Skin epidermis (tissue), 12 donors: ENCODE results near the gene KIF2C.
A peak's percentile ranks its signal among the peaks of the same experiment; 100 is the strongest.
"Not testable (repeated sequence)": the region's sequence is repeated elsewhere in the genome, so short reads cannot be mapped to it uniquely, and the experiment has no call there.

Source experiments
- H3K27ac ChIP-seq, 21 experiments: fragments of 200-600 bp; sonication (generic) in 11 of 21; one replicate each; pipeline ENCODE4 v1.5.0; 2020; ENCODE audit warnings: mild to moderate bottlenecking in 3 of 21, inconsistent platforms in 2 of 21, moderate library complexity in 2 of 21
- H3K4me3 ChIP-seq, 7 experiments: fragments of 200-600 bp; sonication (generic) in 2 of 7; one replicate each; pipeline ENCODE4 v1.5.0; 2020; ENCODE audit warnings: inconsistent platforms in 2 of 7, mild to moderate bottlenecking in 2 of 7, moderate library complexity in 1 of 7

The KIF2C gene

GRCh38 chr1:44786841-44787426, 47.3 kb downstream of the KIF2C start:
- Histone ChIP-seq H3K27ac (peak overlapping the region in 7 of 21 experiments; percentile 9 to 78 (median 53)), H3K4me3 (peak overlapping the region in 1 of 7 experiments; percentile 39)

GRCh38 chr1:44787506-44787905, 47.9 kb downstream of the KIF2C start:
- Histone ChIP-seq H3K4me3 (no peak overlapping the region), H3K27ac (no peak overlapping the region)

DNA sequence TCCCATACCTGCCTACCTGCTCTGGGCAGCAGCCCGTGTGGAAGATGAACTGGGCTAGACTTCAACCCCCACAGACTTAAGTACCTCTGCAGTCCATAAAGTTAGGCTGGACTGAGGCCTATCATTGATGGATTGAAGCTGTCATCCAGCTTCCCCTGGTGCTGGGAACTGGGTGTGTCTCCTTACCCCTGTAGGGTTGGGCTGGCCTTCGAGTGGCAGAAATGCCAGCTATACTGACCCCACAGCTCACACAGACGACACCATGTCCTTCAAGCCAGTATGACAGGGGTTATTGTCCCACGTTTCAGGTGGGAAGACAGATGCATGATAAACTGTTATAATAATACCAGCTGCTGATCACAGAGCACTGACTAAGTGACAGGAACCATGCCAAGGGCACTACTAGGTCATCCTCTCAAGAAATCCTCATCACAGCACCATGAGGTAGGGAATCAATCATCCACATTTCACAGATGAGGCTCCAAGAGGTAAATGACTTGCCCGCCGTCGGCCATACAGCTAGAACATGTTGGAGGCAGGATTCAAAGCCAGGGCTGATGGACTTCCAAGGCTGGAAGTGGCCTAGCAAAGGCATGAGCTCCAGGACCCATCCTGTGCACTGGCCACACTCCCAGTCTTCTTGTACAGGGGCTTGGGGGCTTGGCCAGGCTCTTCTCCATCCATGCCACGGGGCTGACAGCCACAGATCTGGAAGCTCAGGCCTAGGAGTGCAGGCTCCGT, 48.7 kb downstream of the KIF2C start, which contains the start of gene BEST4:
TSS of gene BEST4 (minus strand) at position 51 of the 741 bp plus-strand sequence. CDS start 465 bp downstream, outside the sequence.
- no peak within 1 kb of the TSS for H3K4me3 ChIP-seq
- peak within 1 kb of the TSS in 1 of 21 experiments; percentile 75 for H3K27ac ChIP-seq

- peak overlapping the region in 2 of 21 experiments; percentile 11 to 62 for H3K27ac ChIP-seq
- H3K4me3 ChIP-seq, result no peak overlapping the region
Measured at GRCh38 chr1:44790968-44791801, 51.5 kb downstream of the KIF2C start.

DNA sequence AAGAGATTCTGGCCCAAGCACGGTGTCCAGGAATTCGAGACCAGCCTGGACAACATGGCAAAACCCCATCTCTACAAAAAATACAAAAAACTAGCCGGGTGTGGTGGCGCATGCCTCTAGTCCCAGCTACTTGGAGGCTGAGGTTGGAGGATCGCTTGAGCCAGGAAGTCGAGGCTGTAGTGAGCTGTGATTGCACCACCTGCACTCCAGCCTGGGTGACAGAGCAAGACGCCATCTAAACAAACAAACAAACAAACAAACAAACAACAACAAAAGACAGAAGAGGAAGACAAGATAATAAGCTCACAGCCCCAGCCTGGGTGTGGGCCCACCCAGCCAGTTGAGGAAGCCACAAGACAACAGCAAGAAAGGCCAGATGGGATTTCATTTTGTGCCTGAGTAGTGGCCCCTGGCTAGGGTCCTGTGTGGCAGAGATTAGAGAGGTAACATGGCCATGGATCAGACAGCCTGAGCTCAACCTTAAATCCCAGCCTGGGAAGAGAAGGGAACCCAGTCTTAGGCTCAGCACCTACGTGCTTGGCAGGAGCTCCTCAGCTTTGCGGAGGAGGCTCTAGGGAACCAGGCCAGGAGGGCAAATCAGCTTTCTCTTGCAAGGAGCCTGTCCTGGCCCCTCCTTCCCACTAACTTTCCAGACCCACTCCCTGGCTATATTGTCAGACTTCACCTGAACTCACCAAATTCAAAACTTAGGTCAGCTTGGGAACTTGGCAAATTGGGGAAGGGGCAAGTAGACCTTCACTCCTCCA, 53.3 kb downstream of the KIF2C start:
- Histone ChIP-seq H3K27ac (peak overlapping the region in 11 of 21 experiments; percentile 3 to 81 (median 60)), H3K4me3 (no peak overlapping the region)

DNA sequence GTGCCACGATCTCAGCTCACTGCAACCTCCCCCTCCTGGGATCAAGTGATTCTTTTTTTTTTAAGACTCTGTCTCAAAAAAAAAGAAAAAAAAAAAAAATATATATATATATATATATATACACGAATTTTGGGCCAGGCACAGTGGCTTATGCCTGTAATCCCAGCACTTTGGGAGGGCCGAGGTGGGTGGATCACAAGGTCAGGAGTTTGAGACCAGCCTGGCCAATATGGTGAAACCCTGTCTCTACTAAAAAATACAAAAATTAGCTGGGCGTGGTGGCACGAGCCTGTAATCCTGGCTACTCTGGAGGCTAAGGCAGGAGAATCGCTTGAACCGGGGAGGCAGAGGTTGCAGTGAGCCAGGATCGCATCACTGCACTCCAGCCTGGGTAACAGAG, 58.2 kb downstream of the KIF2C start:
- H3K4me3 ChIP-seq, result not testable (repeated sequence)
- H3K27ac ChIP-seq, result peak overlapping the region in 1 of 21 experiments; percentile 71

DNA sequence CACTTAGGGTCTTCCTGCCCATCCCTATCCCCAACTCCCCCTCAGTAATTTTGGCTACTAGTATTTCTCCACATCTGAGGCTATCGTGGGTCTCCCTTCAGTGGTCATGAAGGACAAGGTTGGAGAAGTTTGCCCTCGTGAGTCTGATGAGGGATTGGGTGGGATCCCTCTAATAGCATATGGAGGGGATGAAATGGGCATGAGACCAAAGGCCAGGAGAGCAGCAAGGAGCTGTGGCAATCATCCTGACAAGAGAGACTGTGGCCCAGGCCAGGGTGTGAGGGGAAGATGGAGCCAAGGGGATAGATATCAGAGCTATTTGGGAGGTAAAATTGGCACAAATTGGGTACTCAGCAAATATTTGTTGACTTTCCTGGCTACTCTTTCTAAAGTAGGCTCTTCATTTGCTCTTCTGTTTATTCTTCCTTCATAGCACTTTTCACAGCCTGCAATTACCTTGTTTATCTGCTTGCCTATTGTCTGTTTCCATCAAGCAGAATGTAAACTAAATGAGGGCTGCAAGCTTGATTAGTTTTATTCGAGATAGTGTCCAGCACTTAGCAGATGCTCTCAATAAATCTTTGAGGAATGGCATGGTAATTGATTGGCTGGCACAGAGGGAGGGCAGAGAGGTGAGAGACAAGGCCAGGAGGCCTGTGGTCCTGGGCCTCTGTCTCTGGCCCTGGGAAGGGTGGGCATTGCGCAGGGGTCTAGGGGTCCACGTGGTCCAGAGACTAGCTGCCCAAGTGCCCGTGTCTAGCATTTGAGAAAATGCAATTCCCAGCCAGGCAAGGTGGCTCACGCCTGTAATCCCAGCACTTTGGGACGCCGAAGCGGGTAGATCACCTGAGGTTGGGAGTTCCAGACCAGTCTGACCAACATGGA, 59.1 kb downstream of the KIF2C start:
- Histone ChIP-seq H3K27ac (peak overlapping the region in 18 of 21 experiments; percentile 11 to 99 (median 94)), H3K4me3 (no peak overlapping the region)

GRCh38 chr1:44799770-44800584, 60.3 kb downstream of the KIF2C start, which contains the start of gene PLK3:
TSS of gene PLK3 (plus strand) at chr1:44800377. CDS start at chr1:44800464, 87 bp downstream.
- peak within 1 kb of the TSS; percentile 73 to 97 (median 90) for H3K4me3 ChIP-seq
- peak within 1 kb of the TSS; percentile 82 to 99 (median 96) for H3K27ac ChIP-seq

- H3K27ac ChIP-seq, result peak overlapping the region in 19 of 21 experiments; percentile 14 to 99 (median 93)
- H3K4me3 ChIP-seq, result peak overlapping the region; percentile 73 to 97 (median 90)
Measured at GRCh38 chr1:44801491-44802305, 62.1 kb downstream of the KIF2C start.

DNA sequence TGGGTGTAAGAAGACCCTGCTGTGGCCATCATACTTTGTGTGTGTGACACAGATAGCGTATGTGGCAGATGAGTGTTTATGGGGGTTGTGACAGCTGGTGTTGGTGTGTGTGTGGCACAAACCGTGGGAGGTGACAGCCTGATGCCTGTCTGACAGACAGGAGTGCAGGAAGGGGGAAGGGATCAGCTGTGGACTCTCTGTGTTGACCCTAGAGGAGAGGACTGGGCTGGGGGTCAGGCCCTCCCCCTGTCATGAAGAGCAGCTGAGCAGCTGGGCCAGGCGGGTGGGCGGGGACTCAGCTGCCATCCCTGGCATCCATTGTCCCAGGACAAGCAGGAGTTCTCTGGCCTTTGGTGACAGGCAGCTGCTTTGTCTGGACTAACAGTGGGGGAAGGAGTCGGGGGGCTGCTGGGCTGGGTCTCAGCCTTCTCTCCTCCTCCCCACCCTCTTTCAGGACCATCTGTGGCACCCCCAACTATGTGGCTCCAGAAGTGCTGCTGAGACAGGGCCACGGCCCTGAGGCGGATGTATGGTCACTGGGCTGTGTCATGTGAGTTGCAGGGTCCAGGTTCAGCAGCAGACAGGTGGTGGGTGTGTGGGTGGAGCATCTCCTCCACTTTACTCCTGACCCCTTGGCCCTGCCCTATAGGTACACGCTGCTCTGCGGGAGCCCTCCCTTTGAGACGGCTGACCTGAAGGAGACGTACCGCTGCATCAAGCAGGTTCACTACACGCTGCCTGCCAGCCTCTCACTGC, 62.8 kb downstream of the KIF2C start:
- Histone ChIP-seq H3K27ac (peak overlapping the region in 20 of 21 experiments; percentile 7 to 99 (median 87)), H3K4me3 (peak overlapping the region; percentile 73 to 97 (median 90))

DNA sequence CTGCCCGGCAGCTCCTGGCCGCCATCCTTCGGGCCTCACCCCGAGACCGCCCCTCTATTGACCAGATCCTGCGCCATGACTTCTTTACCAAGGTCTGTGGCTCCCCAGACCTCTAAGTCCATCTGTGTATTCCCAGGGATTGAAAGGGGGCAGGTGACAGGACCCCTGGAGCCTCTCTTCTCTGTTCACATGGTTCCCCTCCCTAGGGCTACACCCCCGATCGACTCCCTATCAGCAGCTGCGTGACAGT, 63.4 kb downstream of the KIF2C start:
- H3K4me3 ChIP-seq, result peak overlapping the region in 3 of 7 experiments; percentile 1 to 97 (median 79)
- peak overlapping the region in 18 of 21 experiments; percentile 41 to 99 (median 90) for H3K27ac ChIP-seq

DNA sequence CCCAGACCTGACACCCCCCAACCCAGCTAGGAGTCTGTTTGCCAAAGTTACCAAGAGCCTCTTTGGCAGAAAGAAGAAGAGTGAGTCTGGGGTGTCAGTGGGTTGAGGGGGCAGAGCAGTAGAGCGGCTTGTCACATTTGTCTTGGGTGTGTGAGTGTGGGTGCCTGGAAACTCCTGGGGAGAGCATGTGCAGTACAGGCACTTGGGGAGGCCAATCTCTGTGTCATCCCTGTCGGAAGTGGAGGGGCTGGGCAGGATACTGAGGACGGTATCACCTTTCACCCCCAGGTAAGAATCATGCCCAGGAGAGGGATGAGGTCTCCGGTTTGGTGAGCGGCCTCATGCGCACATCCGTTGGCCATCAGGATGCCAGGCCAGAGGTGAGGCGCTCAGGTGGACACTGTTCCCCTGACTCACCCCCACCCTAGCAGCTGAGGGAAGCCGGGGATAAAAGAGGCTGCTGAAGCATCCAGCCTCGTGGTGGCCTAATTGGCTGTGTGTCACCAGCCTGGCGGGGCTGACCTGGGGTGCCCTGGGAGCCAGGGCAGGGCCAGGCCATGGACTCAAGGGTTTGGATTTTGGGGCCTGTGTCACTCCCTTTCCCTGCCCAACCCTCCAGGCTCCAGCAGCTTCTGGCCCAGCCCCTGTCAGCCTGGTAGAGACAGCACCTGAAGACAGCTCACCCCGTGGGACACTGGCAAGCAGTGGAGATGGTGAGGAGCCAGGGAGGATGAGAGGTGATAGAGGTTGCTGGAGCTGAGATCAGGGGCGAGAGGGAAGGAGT, 63.9 kb downstream of the KIF2C start:
- Histone ChIP-seq H3K27ac (peak overlapping the region in 17 of 21 experiments; percentile 7 to 99 (median 84)), H3K4me3 (peak overlapping the region in 3 of 7 experiments; percentile 1 to 97 (median 79))

GRCh38 chr1:44805311-44806024, 65.8 kb downstream of the KIF2C start:
- peak overlapping the region in 16 of 21 experiments; percentile 24 to 100 (median 96) for H3K27ac ChIP-seq
- no peak overlapping the region for H3K4me3 ChIP-seq

DNA sequence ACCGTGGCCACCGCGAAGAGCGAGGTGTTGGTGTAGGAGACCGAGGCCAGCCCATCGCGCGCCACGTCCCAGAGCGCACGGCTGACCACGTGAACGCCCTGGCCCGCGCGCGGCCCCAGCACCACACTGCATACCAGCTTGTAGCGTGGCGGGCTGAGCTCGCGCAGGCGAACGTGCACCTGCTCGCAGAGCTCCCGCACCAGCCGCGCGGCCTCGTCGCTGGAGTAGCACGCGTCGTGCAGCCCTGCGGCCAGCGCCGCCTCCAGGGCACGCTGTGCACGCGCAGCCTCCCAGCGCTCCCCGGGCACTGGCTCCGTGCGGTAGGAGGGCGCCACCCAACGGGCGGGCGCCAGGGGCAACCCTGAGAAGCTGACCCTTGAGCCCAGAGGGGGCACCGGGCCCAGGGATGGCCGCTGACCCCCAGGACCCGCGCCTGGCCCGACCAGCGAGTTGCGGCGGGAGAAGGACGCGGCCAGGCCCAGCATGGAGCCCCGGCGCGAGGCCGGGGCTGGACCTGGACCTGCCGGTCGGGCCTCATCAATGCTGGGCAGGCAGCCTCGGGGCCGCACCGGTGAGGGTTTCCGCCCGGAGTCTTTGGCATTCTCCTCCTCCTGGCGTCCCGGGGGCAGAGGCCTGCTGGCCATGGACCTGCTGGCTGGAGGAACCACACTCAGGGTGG, 66.5 kb downstream of the KIF2C start:
- Histone ChIP-seq H3K4me3 (no peak overlapping the region), H3K27ac (peak overlapping the region; percentile 82 to 100 (median 97))
